Measurements from ENCODE around the gene CELF1. TPM values are rescaled to one million over a fixed set of nuclear protein-coding genes. Genes with fewer than 3 reads are reported as not detected.
A peak's percentile ranks its signal among the peaks of the same experiment; 100 is the strongest.

The CELF1 gene
- total and polyA plus RNA-seq, 10 of the 15 experiments (the other 5 are each of a cell fraction or from before 2014, with no cell fraction given), result 35.3 to 128 (median 85.7) TPM

DNA sequence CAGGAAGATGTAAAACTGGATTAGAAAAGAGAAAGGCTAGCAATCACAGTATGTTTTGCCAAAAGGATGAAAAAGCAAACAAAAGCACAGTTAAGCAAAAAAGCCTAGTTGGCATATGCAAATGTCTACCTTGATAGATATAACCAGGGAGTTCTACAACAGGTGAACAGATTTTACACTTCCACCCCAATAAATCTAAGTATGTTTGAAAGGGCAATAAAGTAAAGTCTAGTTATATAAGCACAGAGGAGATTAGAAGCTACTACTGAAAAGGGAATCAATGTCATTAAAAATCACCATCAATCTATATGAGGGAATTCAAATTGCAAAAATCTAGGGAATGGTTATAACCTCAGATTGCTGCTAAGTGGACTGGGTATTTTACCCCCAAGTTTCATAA lies 49.7 kb downstream of the CELF1 start:
- TF ChIP-seq HDAC6 (IDR thresholded peaks at IDR 0.05; ENCODE audit: unreplicated experiment) (no peak), IRF4 (IDR thresholded peaks at IDR 0.05; ENCODE audit: low read depth, low read length) (no peak), POLR2AphosphoS2 (IDR thresholded peaks at IDR 0.05; ENCODE audit: low read depth, low read length) (no peak), KAT2A (conservative IDR thresholded peaks at IDR 0.05; ENCODE audit: control insufficient read depth, low read depth, low read length) (no peak), YBX1 (IDR thresholded peaks at IDR 0.05) (no peak), MYC (IDR thresholded peaks at IDR 0.05; ENCODE audit: insufficient read depth, insufficient read length, insufficient replicate concordance, low read length, severe bottlenecking) (no peak), NR2C2 (IDR thresholded peaks at IDR 0.05; ENCODE audit: borderline replicate concordance, control insufficient read depth, insufficient read length, low read depth) (no peak), ZNF24 (IDR thresholded peaks at IDR 0.05) (no peak), CREM (IDR thresholded peaks at IDR 0.05; ENCODE audit: low read depth) (no peak)
- TF ChIP-seq, protein P1, sequence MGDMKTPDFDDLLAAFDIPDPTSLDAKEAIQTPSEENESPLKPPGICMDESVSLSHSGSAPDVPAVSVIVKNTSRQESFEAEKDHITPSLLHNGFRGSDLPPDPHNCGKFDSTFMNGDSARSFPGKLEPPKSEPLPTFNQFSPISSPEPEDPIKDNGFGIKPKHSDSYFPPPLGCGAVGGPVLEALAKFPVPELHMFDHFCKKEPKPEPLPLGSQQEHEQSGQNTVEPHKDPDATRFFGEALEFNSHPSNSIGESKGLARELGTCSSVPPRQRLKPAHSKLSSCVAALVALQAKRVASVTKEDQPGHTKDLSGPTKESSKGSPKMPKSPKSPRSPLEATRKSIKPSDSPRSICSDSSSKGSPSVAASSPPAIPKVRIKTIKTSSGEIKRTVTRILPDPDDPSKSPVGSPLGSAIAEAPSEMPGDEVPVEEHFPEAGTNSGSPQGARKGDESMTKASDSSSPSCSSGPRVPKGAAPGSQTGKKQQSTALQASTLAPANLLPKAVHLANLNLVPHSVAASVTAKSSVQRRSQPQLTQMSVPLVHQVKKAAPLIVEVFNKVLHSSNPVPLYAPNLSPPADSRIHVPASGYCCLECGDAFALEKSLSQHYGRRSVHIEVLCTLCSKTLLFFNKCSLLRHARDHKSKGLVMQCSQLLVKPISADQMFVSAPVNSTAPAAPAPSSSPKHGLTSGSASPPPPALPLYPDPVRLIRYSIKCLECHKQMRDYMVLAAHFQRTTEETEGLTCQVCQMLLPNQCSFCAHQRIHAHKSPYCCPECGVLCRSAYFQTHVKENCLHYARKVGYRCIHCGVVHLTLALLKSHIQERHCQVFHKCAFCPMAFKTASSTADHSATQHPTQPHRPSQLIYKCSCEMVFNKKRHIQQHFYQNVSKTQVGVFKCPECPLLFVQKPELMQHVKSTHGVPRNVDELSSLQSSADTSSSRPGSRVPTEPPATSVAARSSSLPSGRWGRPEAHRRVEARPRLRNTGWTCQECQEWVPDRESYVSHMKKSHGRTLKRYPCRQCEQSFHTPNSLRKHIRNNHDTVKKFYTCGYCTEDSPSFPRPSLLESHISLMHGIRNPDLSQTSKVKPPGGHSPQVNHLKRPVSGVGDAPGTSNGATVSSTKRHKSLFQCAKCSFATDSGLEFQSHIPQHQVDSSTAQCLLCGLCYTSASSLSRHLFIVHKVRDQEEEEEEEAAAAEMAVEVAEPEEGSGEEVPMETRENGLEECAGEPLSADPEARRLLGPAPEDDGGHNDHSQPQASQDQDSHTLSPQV (IDR thresholded peaks at IDR 0.05), result no peak
- Histone ChIP-seq H4K20me1 (ENCODE audit: control insufficient read depth, insufficient read depth) (no peaks in the 10 kb centered on the region), H3K4me2 (ENCODE audit: control insufficient read depth, insufficient read depth) (no peak overlapping the region), H3K9me3 (replicated peaks; ENCODE audit: control insufficient read depth, insufficient read depth, low read length) (no peaks in the 10 kb centered on the region), H3K27me3 (replicated peaks in 1 of 2; ENCODE audit: control insufficient read depth in 2 of 2, insufficient read depth in 2 of 2, low read length in 1 of 2) (no peaks in the 10 kb centered on the region), H3K4me3 (0 out of 2 replicates have a peak overlapping the region, but pooled peaks have one; percentile 4), H3K79me2 (ENCODE audit: control insufficient read depth, insufficient read depth, low read length) (peaks cover 91% of the 10 kb centered on the region), H3K9ac (ENCODE audit: control insufficient read depth, insufficient read depth, low read length) (no peak overlapping the region), H3K27ac (ENCODE audit: control insufficient read depth, insufficient read depth) (peak overlapping the region; percentile 6; the same call in 1 of the 2 replicates), H3K4me1 (ENCODE audit: control insufficient read depth, insufficient read depth, low read length) (peaks cover 60% of the 10 kb centered on the region), H2AFZ (ENCODE audit: control insufficient read depth, low read depth, low read length) (no peak overlapping the region), H3K36me3 (ENCODE audit: control insufficient read depth in 2 of 2, insufficient read depth in 2 of 2, low read length in 1 of 2) (peaks cover 2 to 18% of the 10 kb centered on the region in 2 experiments; a peak in 3 of 4 replicates)
- POLR2A ChIA-PET, result no interaction called here
- SMC1A ChIA-PET (ENCODE audit: uncharacterized antibody, unreplicated experiment), result interaction anchor here (0.9 to 1.4 kb wide), 3 partner anchors 12 to 114 kb away, joined by 3 to 6 read pairs (median 5); no protein-coding TSS in a partner anchor
- no TSS peak for BruUV-seq (replicated peaks)
- in situ Hi-C loops (cut with MboI) (no loop called here), intact Hi-C loops (cut with micrococcal nuclease; ENCODE audit: unreplicated experiment) (no loop called here)
- CTCF ChIA-PET, result interaction anchor here (0.8 kb wide), 1 partner anchor 351 kb away, joined by 3 read pairs; no protein-coding TSS in a partner anchor
- RAD21 ChIA-PET (ENCODE audit: unreplicated experiment), result no interaction called here
- no peak for FAIRE-seq
- no peak for DNase-seq (ENCODE audit: low read depth, low spot score)
- no peak for ATAC-seq
